ENCODE measurements around the gene GOLGA3. TPM values are rescaled to one million over a fixed set of nuclear protein-coding genes. Genes with fewer than 3 reads are reported as not detected.

The GOLGA3 gene
- total RNA-seq, 1 donor from 2014 or later: 33.0 TPM

DNA sequence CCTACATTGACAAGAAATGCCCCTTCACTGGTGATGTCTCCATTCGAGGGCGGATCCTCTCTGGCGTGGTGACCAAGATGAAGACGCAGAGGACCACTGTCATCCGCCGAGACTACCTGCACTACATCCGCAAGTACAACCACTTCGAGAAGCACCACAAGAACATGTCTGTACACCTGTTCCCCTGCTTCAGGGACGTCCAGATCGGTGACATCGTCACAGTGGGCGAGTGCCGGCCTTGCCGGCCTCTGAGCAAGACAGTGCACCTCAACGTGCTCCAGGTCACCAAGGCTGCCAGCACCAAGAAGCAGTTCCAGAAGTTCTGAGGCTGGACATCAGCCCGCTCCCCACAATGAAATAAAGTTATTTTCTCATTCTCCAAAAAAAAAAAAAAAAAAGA lies 2.8 kb downstream of the GOLGA3 start:
- Histone ChIP-seq H3K9me3 (replicated peaks) (no peaks in the 10 kb centered on the region), H3K36me3 (peaks cover 36% of the 10 kb centered on the region), H3K4me1 (peaks cover 31% of the 10 kb centered on the region), H3K27me3 (ENCODE audit: low read depth) (no peaks in the 10 kb centered on the region), H3K27ac (replicated peaks) (no peak overlapping the region), H3K4me3 (no peak overlapping the region)
- no peak for DNase-seq
- intact Hi-C loops (cut with micrococcal nuclease): no loop called here
- TF ChIP-seq, protein P1, sequence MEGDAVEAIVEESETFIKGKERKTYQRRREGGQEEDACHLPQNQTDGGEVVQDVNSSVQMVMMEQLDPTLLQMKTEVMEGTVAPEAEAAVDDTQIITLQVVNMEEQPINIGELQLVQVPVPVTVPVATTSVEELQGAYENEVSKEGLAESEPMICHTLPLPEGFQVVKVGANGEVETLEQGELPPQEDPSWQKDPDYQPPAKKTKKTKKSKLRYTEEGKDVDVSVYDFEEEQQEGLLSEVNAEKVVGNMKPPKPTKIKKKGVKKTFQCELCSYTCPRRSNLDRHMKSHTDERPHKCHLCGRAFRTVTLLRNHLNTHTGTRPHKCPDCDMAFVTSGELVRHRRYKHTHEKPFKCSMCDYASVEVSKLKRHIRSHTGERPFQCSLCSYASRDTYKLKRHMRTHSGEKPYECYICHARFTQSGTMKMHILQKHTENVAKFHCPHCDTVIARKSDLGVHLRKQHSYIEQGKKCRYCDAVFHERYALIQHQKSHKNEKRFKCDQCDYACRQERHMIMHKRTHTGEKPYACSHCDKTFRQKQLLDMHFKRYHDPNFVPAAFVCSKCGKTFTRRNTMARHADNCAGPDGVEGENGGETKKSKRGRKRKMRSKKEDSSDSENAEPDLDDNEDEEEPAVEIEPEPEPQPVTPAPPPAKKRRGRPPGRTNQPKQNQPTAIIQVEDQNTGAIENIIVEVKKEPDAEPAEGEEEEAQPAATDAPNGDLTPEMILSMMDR (IDR thresholded peaks at IDR 0.05; ENCODE audit: borderline replicate concordance): no peak

DNA sequence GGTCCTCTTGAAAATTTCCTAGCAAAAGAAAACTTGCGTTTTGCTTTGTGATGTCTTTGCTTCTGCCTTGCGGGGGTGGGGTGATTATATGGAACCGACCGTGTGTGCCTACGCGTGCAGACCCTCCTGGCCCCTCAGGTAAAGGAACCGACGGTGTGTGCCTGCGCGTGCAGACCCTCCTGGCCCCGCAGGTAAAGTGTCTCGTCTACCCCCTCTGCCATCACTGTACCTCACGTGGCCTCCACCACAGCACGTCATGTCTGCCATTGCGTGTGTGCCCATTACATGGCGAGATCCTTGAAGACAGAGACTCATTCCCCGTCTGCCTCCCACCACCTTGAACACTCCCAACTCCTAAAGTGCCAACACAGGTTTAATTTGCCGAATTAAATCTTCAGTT lies 3.6 kb downstream of the GOLGA3 start:
- no peak overlapping the region for H3K4me3 ChIP-seq
- H3K4me1 ChIP-seq: peaks cover 31% of the 10 kb centered on the region
- peaks cover 42% of the 10 kb centered on the region for H3K36me3 ChIP-seq
- TF ChIP-seq, protein P1 (IDR thresholded peaks at IDR 0.05; ENCODE audit: borderline replicate concordance): no peak
- no peaks in the 10 kb centered on the region for H3K27me3 ChIP-seq (ENCODE audit: low read depth)
- intact Hi-C loops (cut with micrococcal nuclease): no loop called here
- DNase-seq: no peak
- H3K27ac ChIP-seq (replicated peaks): no peak overlapping the region
- no peaks in the 10 kb centered on the region for H3K9me3 ChIP-seq (replicated peaks)

DNA sequence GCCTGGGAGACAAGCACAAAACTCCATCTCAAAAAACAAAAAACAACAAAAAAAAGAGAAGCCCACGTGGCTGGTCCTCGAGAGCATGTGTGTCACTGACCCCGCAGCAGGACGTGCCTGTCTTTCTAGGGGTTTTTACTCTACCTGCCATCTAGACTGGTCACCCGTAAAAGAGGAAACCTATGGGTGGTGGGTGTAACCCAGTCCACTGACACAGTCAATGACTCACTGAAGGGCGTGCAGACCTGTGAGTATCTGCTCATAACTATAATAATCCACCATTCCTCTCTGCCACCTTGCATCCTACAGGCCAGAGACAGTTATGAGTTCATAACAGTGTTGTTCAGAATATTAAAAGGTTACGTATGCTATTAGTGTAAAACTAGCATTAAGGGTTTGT lies 4.6 kb downstream of the GOLGA3 start:
- Histone ChIP-seq H3K27ac (replicated peaks) (no peak overlapping the region), H3K9me3 (replicated peaks) (no peaks in the 10 kb centered on the region), H3K36me3 (peaks cover 52% of the 10 kb centered on the region), H3K27me3 (ENCODE audit: low read depth) (no peaks in the 10 kb centered on the region), H3K4me1 (peaks cover 27% of the 10 kb centered on the region), H3K4me3 (no peak overlapping the region)
- TF ChIP-seq, protein P1 (IDR thresholded peaks at IDR 0.05; ENCODE audit: borderline replicate concordance): no peak
- DNase-seq: no peak
- intact Hi-C loops (cut with micrococcal nuclease): no loop called here

DNA sequence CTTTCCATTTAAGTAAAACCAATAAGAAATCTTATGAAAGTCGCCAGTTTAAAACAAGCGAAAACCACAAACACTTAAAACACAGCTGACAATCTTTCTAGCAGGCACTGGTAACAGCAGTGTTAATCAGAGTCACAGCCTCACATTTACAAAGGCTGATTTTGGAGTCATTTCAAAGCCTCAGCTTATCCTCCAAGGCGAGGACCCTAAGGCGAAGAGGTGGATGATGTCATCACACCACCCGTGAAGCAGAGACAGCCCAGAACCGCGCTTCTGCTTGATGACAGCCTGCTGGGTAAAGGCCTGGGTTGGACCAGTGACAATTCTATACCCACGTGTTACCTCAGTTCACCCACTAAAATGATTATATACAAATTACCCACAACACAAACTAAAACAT lies 10.1 kb downstream of the GOLGA3 start:
- no peak overlapping the region for H3K4me3 ChIP-seq
- H3K36me3 ChIP-seq: peaks cover 69% of the 10 kb centered on the region
- TF ChIP-seq, protein P1 (IDR thresholded peaks at IDR 0.05; ENCODE audit: borderline replicate concordance): no peak
- no peak for DNase-seq
- H3K4me1 ChIP-seq: no peaks in the 10 kb centered on the region
- no peak overlapping the region for H3K27ac ChIP-seq (replicated peaks)
- H3K27me3 ChIP-seq (ENCODE audit: low read depth): no peaks in the 10 kb centered on the region
- intact Hi-C loops (cut with micrococcal nuclease): no loop called here
- H3K9me3 ChIP-seq (replicated peaks): no peaks in the 10 kb centered on the region

DNA sequence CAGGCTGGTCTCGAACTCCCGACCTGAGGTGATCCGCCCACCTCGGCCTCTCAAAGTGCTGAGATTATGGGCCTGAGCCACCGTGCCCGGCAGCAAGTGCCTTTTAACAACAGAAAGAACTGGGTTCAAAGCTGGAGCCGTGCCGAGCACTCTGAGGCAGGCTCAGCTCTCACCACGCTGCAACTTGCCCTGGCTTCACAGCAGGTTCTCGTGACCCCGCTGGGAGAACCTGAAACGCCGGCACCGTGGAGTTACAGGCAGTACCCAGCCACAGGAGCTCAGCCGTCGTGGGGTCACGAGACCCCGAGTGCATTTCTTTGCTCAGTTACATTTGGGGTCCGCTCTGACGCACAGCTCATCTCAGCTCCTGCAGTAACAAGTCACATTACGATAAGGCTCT lies 14.4 kb downstream of the GOLGA3 start:
- no peak for DNase-seq
- H3K9me3 ChIP-seq (replicated peaks): no peaks in the 10 kb centered on the region
- no peak overlapping the region for H3K4me3 ChIP-seq
- no peak overlapping the region for H3K27ac ChIP-seq (replicated peaks)
- TF ChIP-seq, protein P1 (IDR thresholded peaks at IDR 0.05; ENCODE audit: borderline replicate concordance): no peak
- no peaks in the 10 kb centered on the region for H3K27me3 ChIP-seq (ENCODE audit: low read depth)
- peaks cover 80% of the 10 kb centered on the region for H3K36me3 ChIP-seq
- intact Hi-C loops (cut with micrococcal nuclease): no loop called here
- H3K4me1 ChIP-seq: no peaks in the 10 kb centered on the region

DNA sequence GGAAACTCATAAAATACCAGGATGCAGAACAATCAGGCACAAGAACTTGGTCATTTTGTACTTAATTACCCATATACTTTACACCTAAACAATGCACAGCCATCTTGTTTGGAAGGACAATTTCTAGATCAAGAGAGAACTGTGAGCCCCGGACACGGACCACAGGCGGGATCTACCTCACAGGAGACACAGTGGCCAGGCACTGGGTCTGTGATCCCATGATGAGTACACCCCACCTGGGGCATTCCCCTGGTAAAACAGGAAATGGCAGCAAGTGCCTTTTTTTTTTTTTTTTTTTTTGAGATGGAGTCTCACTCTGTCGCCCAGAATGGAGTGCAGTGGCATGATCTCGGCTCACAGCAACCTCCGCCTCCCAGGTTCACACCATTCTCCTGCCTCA lies 15.2 kb downstream of the GOLGA3 start:
- peaks cover 75% of the 10 kb centered on the region for H3K36me3 ChIP-seq
- H3K9me3 ChIP-seq (replicated peaks): no peaks in the 10 kb centered on the region
- no peak overlapping the region for H3K4me3 ChIP-seq
- no peak for DNase-seq
- TF ChIP-seq, protein P1 (IDR thresholded peaks at IDR 0.05; ENCODE audit: borderline replicate concordance): no peak
- no peaks in the 10 kb centered on the region for H3K27me3 ChIP-seq (ENCODE audit: low read depth)
- H3K4me1 ChIP-seq: no peaks in the 10 kb centered on the region
- no peak overlapping the region for H3K27ac ChIP-seq (replicated peaks)
- intact Hi-C loops (cut with micrococcal nuclease): no loop called here
